ENCODE data around the gene SYMPK.

SYMPK gene

GRCh38 chr19:45769821-45770191, 93.1 kb downstream of the SYMPK start:
- TF ChIP-seq POLR2A (IDR thresholded peaks at IDR 0.05; ENCODE audit: low read depth, low read length), result no peak
- no peak for TF ChIP-seq POLR2AphosphoS5 (IDR thresholded peaks at IDR 0.05; ENCODE audit: low read depth, low read length)
- TF ChIP-seq TAF1 (IDR thresholded peaks at IDR 0.05; ENCODE audit: borderline replicate concordance, low read depth, low read length), result no peak
- DNase-seq (ENCODE audit: insufficient read length) (no peak), FAIRE-seq (peak; percentile 38)

- TF ChIP-seq POLR2A (IDR thresholded peaks at IDR 0.05; ENCODE audit: low read depth, low read length) (no peak), POLR2AphosphoS5 (IDR thresholded peaks at IDR 0.05; ENCODE audit: low read depth, low read length) (no peak; the same call in 1 of the 2 replicates), TAF1 (IDR thresholded peaks at IDR 0.05; ENCODE audit: borderline replicate concordance, low read depth, low read length) (no peak)
- FAIRE-seq (peak; percentile 100), DNase-seq (ENCODE audit: insufficient read length) (peak; percentile 98)
Observed at GRCh38 chr19:45768984-45769782, 93.8 kb downstream of the SYMPK start, which contains the start of gene SIX5. TSS of gene SIX5 (minus strand) at chr19:45769252. CDS start at chr19:45768844, 408 bp downstream.

- no peak for DNase-seq (ENCODE audit: insufficient read length)
- TF ChIP-seq POLR2A (IDR thresholded peaks at IDR 0.05; ENCODE audit: low read depth, low read length) (0 out of 2 replicates have a peak, but pooled peaks have one; percentile 4), TAF1 (IDR thresholded peaks at IDR 0.05; ENCODE audit: borderline replicate concordance, low read depth, low read length) (no peak), POLR2AphosphoS5 (IDR thresholded peaks at IDR 0.05; ENCODE audit: low read depth, low read length) (no peak)
- FAIRE-seq, result peak; percentile 50
Observed at GRCh38 chr19:45768655-45768983, 94.3 kb downstream of the SYMPK start.

GRCh38 chr19:45767881-45768654, 94.9 kb downstream of the SYMPK start:
- FAIRE-seq (peak; percentile 86), DNase-seq (ENCODE audit: insufficient read length) (peak; percentile 64)
- TF ChIP-seq POLR2AphosphoS5 (IDR thresholded peaks at IDR 0.05; ENCODE audit: low read depth, low read length) (no peak), POLR2A (IDR thresholded peaks at IDR 0.05; ENCODE audit: low read depth, low read length) (peak; percentile 36; the same call in 1 of the 2 replicates), TAF1 (IDR thresholded peaks at IDR 0.05; ENCODE audit: borderline replicate concordance, low read depth, low read length) (no peak)

GRCh38 chr19:45767410-45767880, 95.5 kb downstream of the SYMPK start:
- FAIRE-seq (no peak), DNase-seq (ENCODE audit: insufficient read length) (no peak)
- TF ChIP-seq TAF1 (IDR thresholded peaks at IDR 0.05; ENCODE audit: borderline replicate concordance, low read depth, low read length), result no peak
- TF ChIP-seq POLR2AphosphoS5 (IDR thresholded peaks at IDR 0.05; ENCODE audit: low read depth, low read length), result no peak

GRCh38 chr19:45766869-45767346, 96.0 kb downstream of the SYMPK start:
- FAIRE-seq (no peak), DNase-seq (ENCODE audit: insufficient read length) (no peak)
- TF ChIP-seq TAF1 (IDR thresholded peaks at IDR 0.05; ENCODE audit: borderline replicate concordance, low read depth, low read length) (no peak), POLR2AphosphoS5 (IDR thresholded peaks at IDR 0.05; ENCODE audit: low read depth, low read length) (no peak), POLR2A (IDR thresholded peaks at IDR 0.05; ENCODE audit: low read depth, low read length) (no peak)

- TF ChIP-seq POLR2A (IDR thresholded peaks at IDR 0.05; ENCODE audit: low read depth, low read length) (no peak), TAF1 (IDR thresholded peaks at IDR 0.05; ENCODE audit: borderline replicate concordance, low read depth, low read length) (no peak), POLR2AphosphoS5 (IDR thresholded peaks at IDR 0.05; ENCODE audit: low read depth, low read length) (no peak)
- DNase-seq (ENCODE audit: insufficient read length) (no peak), FAIRE-seq (no peak)
Observed at GRCh38 chr19:45766296-45766868, 96.6 kb downstream of the SYMPK start.

GRCh38 chr19:45765702-45766295, 97.1 kb downstream of the SYMPK start:
- FAIRE-seq (no peak), DNase-seq (ENCODE audit: insufficient read length) (no peak)
- TF ChIP-seq POLR2A (IDR thresholded peaks at IDR 0.05; ENCODE audit: low read depth, low read length) (no peak), POLR2AphosphoS5 (IDR thresholded peaks at IDR 0.05; ENCODE audit: low read depth, low read length) (no peak), TAF1 (IDR thresholded peaks at IDR 0.05; ENCODE audit: borderline replicate concordance, low read depth, low read length) (no peak)

All from GM12892 (cell line).